MCF 10A (cell line): Measurements from ENCODE around the gene GPR25. TPM values are rescaled to one million over a fixed set of nuclear protein-coding genes. Genes with fewer than 3 reads are reported as not detected.

Experiments used
- BruUV-seq: library from RNA; stranded (reverse); fragments of 400-500 nt; replicated peaks from 2 replicates; lab custom pipeline; 2021; lab: Mats Ljungman, UMichigan
- CTCF ChIA-PET: fragments of 300-600 bp; sonication (Branson Sonifier 250); formaldehyde crosslinking; extraction: SDS; loops from one replicate; lab custom pipeline; 2021; ENCODE audit warnings: antibody characterized with exemption, inconsistent platforms; lab: Yijun Ruan, JAX
- POLR2A ChIA-PET: fragments of 300-600, 350-650 bp; sonication (Branson Sonifier 250); formaldehyde crosslinking; extraction: SDS; loops from one replicate; lab custom pipeline; 2020; ENCODE audit warnings: antibody characterized with exemption, inconsistent platforms; lab: Yijun Ruan, JAX
- DNase-seq: peaks from one replicate; pipeline ENCODE4 v3.0.0-alpha.2; 2018; ENCODE audit not compliant: unreplicated experiment
- H3K27ac Mint-ChIP-seq: one replicate; pipeline ENCODE4 v1.8.0; 2022; ENCODE audit warnings: mild to moderate bottlenecking, low read depth, mixed read lengths; ENCODE audit not compliant: unreplicated experiment
- H3K27me3 Mint-ChIP-seq: one replicate; pipeline ENCODE4 v1.8.0; 2022; ENCODE audit warnings: mixed read lengths; ENCODE audit not compliant: insufficient read depth, unreplicated experiment
- H3K36me3 Mint-ChIP-seq: one replicate; pipeline ENCODE4 v1.8.0; 2022; ENCODE audit warnings: mild to moderate bottlenecking, moderate library complexity, mixed read lengths; ENCODE audit not compliant: insufficient read depth, unreplicated experiment
- H3K4me1 Mint-ChIP-seq: one replicate; pipeline ENCODE4 v1.8.0; 2022; ENCODE audit warnings: mixed read lengths; ENCODE audit not compliant: insufficient read depth, unreplicated experiment
- H3K4me3 Mint-ChIP-seq: one replicate; pipeline ENCODE4 v1.8.0; 2022; ENCODE audit warnings: mild to moderate bottlenecking, moderate library complexity, mixed read lengths; ENCODE audit not compliant: unreplicated experiment
- H3K9me3 Mint-ChIP-seq: one replicate; pipeline ENCODE4 v1.8.0; 2022; ENCODE audit warnings: mixed read lengths; ENCODE audit not compliant: unreplicated experiment
- CTCF ChIP-seq: fragments of 200-600 bp; IDR thresholded peaks from one replicate; pipeline ENCODE4 v1.8.0; 2022; ENCODE audit warnings: antibody characterized with exemption, mild to moderate bottlenecking; ENCODE audit not compliant: unreplicated experiment
- intact Hi-C: fragments of 100-400 bp; cut with micrococcal nuclease; formaldehyde crosslinking; loops from 2 replicates; pipeline ENCODE4 v1.14.1; 2022
- total RNA-seq: library from RNA; stranded (reverse); gene quantifications from 2 replicates; pipeline ENCODE4 v1.2.3, GENCODE V29; 2022

GPR25 gene
- total RNA-seq, 1 experiment from 2014 or later = 0.68 TPM

GRCh38 chr1:200877839-200878551, 5.2 kb downstream of the GPR25 start:
- intact Hi-C loops = no loop called here
- H3K27ac Mint-ChIP-seq = no peak overlapping the region
- peaks cover 27% of the 10 kb centered on the region for H3K27me3 Mint-ChIP-seq
- TF ChIP-seq CTCF = no peak
- H3K9me3 Mint-ChIP-seq = no peaks in the 10 kb centered on the region
- no TSS peak for BruUV-seq
- no peaks in the 10 kb centered on the region for H3K36me3 Mint-ChIP-seq
- POLR2A ChIA-PET = interaction anchor here (0.6 to 5.7 kb wide), 5 partner anchors 10 to 137 kb away, joined by 3 to 28 read pairs (median 3); no protein-coding TSS in a partner anchor
- no peak for DNase-seq
- no peaks in the 10 kb centered on the region for H3K4me1 Mint-ChIP-seq
- CTCF ChIA-PET = interaction anchor here (0.8 to 4.2 kb wide), 14 partner anchors 11 to 320 kb away, joined by 3 to 20 read pairs (median 5); partner anchors contain the start of gene INAVA
- H3K4me3 Mint-ChIP-seq = no peak overlapping the region

- intact Hi-C loops = no loop called here
- no TSS peak for BruUV-seq
- H3K27me3 Mint-ChIP-seq = peaks cover 23% of the 10 kb centered on the region
- no peak overlapping the region for H3K27ac Mint-ChIP-seq
- H3K4me1 Mint-ChIP-seq = no peaks in the 10 kb centered on the region
- CTCF ChIA-PET = interaction anchor here (0.6 to 1.0 kb wide), 3 partner anchors 32 to 477 kb away, joined by 3 read pairs; no protein-coding TSS in a partner anchor
- no peak for TF ChIP-seq CTCF
- no peak overlapping the region for H3K4me3 Mint-ChIP-seq
- DNase-seq = no peak
- H3K36me3 Mint-ChIP-seq = no peaks in the 10 kb centered on the region
- POLR2A ChIA-PET = interaction anchor here (1.2 to 5.7 kb wide), 2 partner anchors 10 to 32 kb away, joined by 3 to 28 read pairs; no protein-coding TSS in a partner anchor
- no peaks in the 10 kb centered on the region for H3K9me3 Mint-ChIP-seq
Measured at GRCh38 chr1:200880212-200880611, 7.4 kb downstream of the GPR25 start.

GRCh38 chr1:200883118-200883517, 10.3 kb downstream of the GPR25 start:
- no TSS peak for BruUV-seq
- Mint-ChIP-seq H3K9me3 (no peaks in the 10 kb centered on the region), H3K36me3 (no peaks in the 10 kb centered on the region), H3K27me3 (no peaks in the 10 kb centered on the region), H3K4me1 (peaks cover 6% of the 10 kb centered on the region), H3K4me3 (no peak overlapping the region), H3K27ac (no peak overlapping the region)
- DNase-seq = no peak
- TF ChIP-seq CTCF = no peak
- intact Hi-C loops = no loop called here
- ChIA-PET POLR2A (interaction anchor here (1.2 kb wide), 1 partner anchor 12 kb away, joined by 3 read pairs; the partner anchor contains the start of gene INAVA), CTCF (interaction anchor here (0.6 kb wide), 1 partner anchor 15 kb away, joined by 3 read pairs; no protein-coding TSS in a partner anchor)

DNA sequence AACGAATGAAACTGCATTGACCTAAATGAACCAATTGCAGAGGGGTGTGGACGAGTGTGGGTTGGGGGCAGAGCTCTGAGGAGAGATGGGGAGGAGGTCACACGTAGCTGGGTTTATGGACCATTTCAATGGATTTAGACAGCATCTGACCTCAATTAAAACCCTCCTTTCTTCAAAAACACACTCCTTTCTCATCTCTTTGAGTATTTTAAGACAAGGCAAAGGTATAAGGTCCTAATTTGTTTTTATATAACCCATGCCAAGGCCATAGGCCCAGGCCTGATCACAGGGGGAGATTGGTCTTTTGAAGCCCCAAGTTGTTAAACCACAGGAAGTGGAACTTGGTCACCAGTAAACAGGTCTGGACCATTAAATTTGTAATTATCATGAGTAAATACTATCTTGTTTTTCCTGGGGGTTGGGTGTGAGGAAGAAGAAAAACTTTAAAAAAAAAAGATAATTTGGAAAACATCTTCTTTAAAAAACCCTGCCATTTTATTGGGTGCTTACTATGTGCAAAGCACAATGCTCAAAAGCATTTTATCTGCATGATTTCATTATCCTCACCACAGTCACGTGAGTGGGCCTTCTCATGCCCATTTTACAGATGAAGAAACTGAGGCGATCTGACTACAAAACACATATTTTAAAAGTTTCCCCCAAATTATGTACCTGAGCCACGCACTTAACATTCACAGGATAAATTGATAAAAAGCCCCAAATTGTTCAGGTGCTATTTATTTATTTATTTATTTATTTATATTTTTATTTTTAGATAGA, 13.0 kb downstream of the GPR25 start:
- BruUV-seq = no TSS peak
- DNase-seq = no peak
- Mint-ChIP-seq H3K4me1 (peaks cover 22% of the 10 kb centered on the region), H3K4me3 (no peak overlapping the region), H3K9me3 (no peaks in the 10 kb centered on the region), H3K27me3 (no peaks in the 10 kb centered on the region), H3K36me3 (no peaks in the 10 kb centered on the region), H3K27ac (no peak overlapping the region)
- ChIA-PET POLR2A (interaction anchor here (0.9 kb wide), 1 partner anchor 20 kb away, joined by 6 read pairs; no protein-coding TSS in a partner anchor), CTCF (interaction anchor here (0.6 to 1.1 kb wide), 2 partner anchors 45 to 328 kb away, joined by 3 read pairs; no protein-coding TSS in a partner anchor)
- TF ChIP-seq CTCF = no peak
- intact Hi-C loops = no loop called here
